Measurements from ENCODE around the gene RIMS1. TPM values are rescaled to one million over a fixed set of nuclear protein-coding genes. Genes with fewer than 3 reads are reported as not detected.

Gene RIMS1
- total RNA-seq, 1 experiment from 2014 or later, result 0.57 TPM

GRCh38 chr6:72261554-72261953 is 375.2 kb downstream of the RIMS1 start:
- Mint-ChIP-seq H3K36me3 (ENCODE audit: insufficient read depth, unreplicated experiment) (no peaks in the 10 kb centered on the region), H3K9me3 (ENCODE audit: low read depth, unreplicated experiment) (no peaks in the 10 kb centered on the region), H3K27me3 (ENCODE audit: unreplicated experiment) (no peaks in the 10 kb centered on the region), H3K27ac (ENCODE audit: unreplicated experiment) (no peak overlapping the region), H3K4me1 (ENCODE audit: low read depth, unreplicated experiment) (no peaks in the 10 kb centered on the region), H3K4me3 (ENCODE audit: low read depth, unreplicated experiment) (no peak overlapping the region)
- intact Hi-C loops (cut with micrococcal nuclease; ENCODE audit: unreplicated experiment), result no loop called here
- TF ChIP-seq CTCF (IDR thresholded peaks at IDR 0.05; ENCODE audit: unreplicated experiment), result no peak
- CTCF ChIA-PET, result no interaction called here
- BruUV-seq (replicated peaks), result no TSS peak
- no peak for DNase-seq

- no peaks in the 10 kb centered on the region for H3K4me1 Mint-ChIP-seq (ENCODE audit: low read depth, unreplicated experiment)
- no TSS peak for BruUV-seq (replicated peaks)
- H3K9me3 Mint-ChIP-seq (ENCODE audit: low read depth, unreplicated experiment), result no peaks in the 10 kb centered on the region
- no peak overlapping the region for H3K4me3 Mint-ChIP-seq (ENCODE audit: low read depth, unreplicated experiment)
- CTCF ChIA-PET, result no interaction called here
- no peak for TF ChIP-seq CTCF (IDR thresholded peaks at IDR 0.05; ENCODE audit: unreplicated experiment)
- DNase-seq, result no peak
- H3K27ac Mint-ChIP-seq (ENCODE audit: unreplicated experiment), result no peak overlapping the region
- no peaks in the 10 kb centered on the region for H3K27me3 Mint-ChIP-seq (ENCODE audit: unreplicated experiment)
- intact Hi-C loops (cut with micrococcal nuclease; ENCODE audit: unreplicated experiment), result no loop called here
- no peaks in the 10 kb centered on the region for H3K36me3 Mint-ChIP-seq (ENCODE audit: insufficient read depth, unreplicated experiment)
Measured at GRCh38 chr6:72262254-72262653, 375.9 kb downstream of the RIMS1 start.

GRCh38 chr6:72267470-72267869 is 381.1 kb downstream of the RIMS1 start:
- no peaks in the 10 kb centered on the region for H3K9me3 Mint-ChIP-seq (ENCODE audit: low read depth, unreplicated experiment)
- DNase-seq, result no peak
- H3K4me3 Mint-ChIP-seq (ENCODE audit: low read depth, unreplicated experiment), result no peak overlapping the region
- CTCF ChIA-PET, result no interaction called here
- no peaks in the 10 kb centered on the region for H3K36me3 Mint-ChIP-seq (ENCODE audit: insufficient read depth, unreplicated experiment)
- H3K27ac Mint-ChIP-seq (ENCODE audit: unreplicated experiment), result no peak overlapping the region
- no TSS peak for BruUV-seq (replicated peaks)
- intact Hi-C loops (cut with micrococcal nuclease; ENCODE audit: unreplicated experiment), result no loop called here
- no peak for TF ChIP-seq CTCF (IDR thresholded peaks at IDR 0.05; ENCODE audit: unreplicated experiment)
- H3K27me3 Mint-ChIP-seq (ENCODE audit: unreplicated experiment), result no peaks in the 10 kb centered on the region
- no peaks in the 10 kb centered on the region for H3K4me1 Mint-ChIP-seq (ENCODE audit: low read depth, unreplicated experiment)

- Mint-ChIP-seq H3K4me1 (ENCODE audit: low read depth, unreplicated experiment) (no peaks in the 10 kb centered on the region), H3K36me3 (ENCODE audit: insufficient read depth, unreplicated experiment) (no peaks in the 10 kb centered on the region), H3K27me3 (ENCODE audit: unreplicated experiment) (no peaks in the 10 kb centered on the region), H3K9me3 (ENCODE audit: low read depth, unreplicated experiment) (no peaks in the 10 kb centered on the region), H3K27ac (ENCODE audit: unreplicated experiment) (no peak overlapping the region), H3K4me3 (ENCODE audit: low read depth, unreplicated experiment) (no peak overlapping the region)
- intact Hi-C loops (cut with micrococcal nuclease; ENCODE audit: unreplicated experiment), result no loop called here
- CTCF ChIA-PET, result no interaction called here
- DNase-seq, result no peak
- no TSS peak for BruUV-seq (replicated peaks)
- no peak for TF ChIP-seq CTCF (IDR thresholded peaks at IDR 0.05; ENCODE audit: unreplicated experiment)
Measured at GRCh38 chr6:72271531-72271930, 385.2 kb downstream of the RIMS1 start.

- Mint-ChIP-seq H3K4me3 (ENCODE audit: low read depth, unreplicated experiment) (no peak overlapping the region), H3K4me1 (ENCODE audit: low read depth, unreplicated experiment) (no peaks in the 10 kb centered on the region), H3K27ac (ENCODE audit: unreplicated experiment) (no peak overlapping the region), H3K27me3 (ENCODE audit: unreplicated experiment) (no peaks in the 10 kb centered on the region), H3K36me3 (ENCODE audit: insufficient read depth, unreplicated experiment) (no peaks in the 10 kb centered on the region), H3K9me3 (ENCODE audit: low read depth, unreplicated experiment) (no peaks in the 10 kb centered on the region)
- CTCF ChIA-PET, result no interaction called here
- BruUV-seq (replicated peaks), result no TSS peak
- intact Hi-C loops (cut with micrococcal nuclease; ENCODE audit: unreplicated experiment), result no loop called here
- TF ChIP-seq CTCF (IDR thresholded peaks at IDR 0.05; ENCODE audit: unreplicated experiment), result no peak
- no peak for DNase-seq
Measured at GRCh38 chr6:72272958-72273357, 386.6 kb downstream of the RIMS1 start.
